Islet of Langerhans (tissue), 1 donor: ENCODE measurements around the gene ARHGAP11A.

ENCODE experiments used
- FAIRE-seq: peaks from one replicate; lab custom pipeline; 2011; peaks lifted over from hg19 to GRCh38; lab: Jason Lieb, UNC

The ARHGAP11A gene

GRCh38 chr15:32687556-32687955 lies 72.3 kb downstream of the ARHGAP11A start:
- no peak for FAIRE-seq

- FAIRE-seq, result no peak
Observed at GRCh38 chr15:32688151-32688639, 72.9 kb downstream of the ARHGAP11A start.
